ENCODE measurements around the gene MNAT1. TPM values are rescaled to one million over a fixed set of nuclear protein-coding genes. Genes with fewer than 3 reads are reported as not detected.

Gene MNAT1
- total and polyA plus RNA-seq, 2 experiments from 2014 or later: 51.6 to 85.0 TPM

- no peak for TF ChIP-seq ZNF462 (CRISPR knock-in tag; IDR thresholded peaks at IDR 0.05)
- no peak for TF ChIP-seq POLR2AphosphoS5 (IDR thresholded peaks at IDR 0.05; ENCODE audit: low read depth)
- no peak for TF ChIP-seq JUNB (IDR thresholded peaks at IDR 0.05; ENCODE audit: unreplicated experiment)
- no peak for TF ChIP-seq ZNF331 (CRISPR knock-in tag; IDR thresholded peaks at IDR 0.05; ENCODE audit: low read depth)
These were observed 104.5 kb downstream of the MNAT1 start (continued) for GRCh38 chr14:60839057-60839456.

GRCh38 chr14:60839657-60840056 is 105.1 kb downstream of the MNAT1 start:
- Histone ChIP-seq H3K4me1 (ENCODE audit: insufficient read depth) (no peaks in the 10 kb centered on the region), H3K27me3 (ENCODE audit: insufficient read depth) (no peaks in the 10 kb centered on the region), H3K79me2 (replicated peaks; ENCODE audit: insufficient read depth) (no peaks in the 10 kb centered on the region), H3K4me2 (no peak overlapping the region), H3K4me3 (no peak overlapping the region), H4K20me1 (replicated peaks; ENCODE audit: insufficient read depth) (no peaks in the 10 kb centered on the region), H3K9me2 (ENCODE audit: insufficient read depth) (no peaks in the 10 kb centered on the region), H3K36me3 (ENCODE audit: insufficient read depth) (no peaks in the 10 kb centered on the region), H3K27ac (ENCODE audit: low read depth) (peak overlapping the region; percentile 6; the same call in 1 of the 2 replicates), H2AFZ (no peak overlapping the region), H3F3A (replicated peaks; ENCODE audit: low read depth) (no peaks in the 10 kb centered on the region)
- no peak overlapping the region; the same call in 1 of the 2 replicates for H3K27ac Mint-ChIP-seq
- no peak overlapping the region for H3K4me3 Mint-ChIP-seq
- H3K27me3 Mint-ChIP-seq (ENCODE audit: insufficient read depth, low read depth, poor library complexity): peaks cover 5% of the 10 kb centered on the region
- no peaks in the 10 kb centered on the region for H3K9me3 Mint-ChIP-seq
- H3K36me3 Mint-ChIP-seq (ENCODE audit: low read depth): peaks cover 29% of the 10 kb centered on the region
- DNase-seq (ENCODE audit: low spot score) (no peak), ATAC-seq (no peak)
- H3K4me1 Mint-ChIP-seq: no peaks in the 10 kb centered on the region
- TF ChIP-seq POLR2AphosphoS5 (IDR thresholded peaks at IDR 0.05; ENCODE audit: low read depth): no peak
- TF ChIP-seq CTCF (conservative IDR thresholded peaks at IDR 0.05; ENCODE audit: low read depth in 2 of 2): no peak
- TF ChIP-seq EZH2phosphoT487 (IDR thresholded peaks at IDR 0.05; ENCODE audit: unreplicated experiment): no peak
- no peak for TF ChIP-seq ETS1 (IDR thresholded peaks at IDR 0.05)
- no peak for TF ChIP-seq ZNF114 (CRISPR knock-in tag; IDR thresholded peaks at IDR 0.05)
- TF ChIP-seq REST (IDR thresholded peaks at IDR 0.05; ENCODE audit: unreplicated experiment): no peak
- no peak for TF ChIP-seq EZH2 (IDR thresholded peaks at IDR 0.05; ENCODE audit: low read depth, unreplicated experiment)
- no peak for TF ChIP-seq ZNF331 (CRISPR knock-in tag; IDR thresholded peaks at IDR 0.05; ENCODE audit: low read depth)
